K562 (cell line): ENCODE results near the gene EBI3. TPM values are rescaled to one million over a fixed set of nuclear protein-coding genes. Genes with fewer than 3 reads are reported as not detected.

ENCODE experiments used
- ARID4B ChIP-seq: sonication (generic); formaldehyde crosslinking; IDR thresholded peaks from 2 replicates; pipeline ENCODE4 v1.8.0; 2022; ENCODE audit warnings: mild to moderate bottlenecking, missing genetic modification reagents
- ATF7 ChIP-seq: fragments of 450-650 bp; IDR thresholded peaks from 2 replicates; pipeline ENCODE4 v1.7.1; 2014; ENCODE audit warnings: mild to moderate bottlenecking, moderate library complexity
- BHLHE40 ChIP-seq: IDR thresholded peaks from 2 replicates; pipeline ENCODE4 v1.6.1; 2011; ENCODE audit warnings: low read length, improper control_type of control experiment
- FIP1L1 ChIP-seq: fragments of 200-400 bp; formaldehyde crosslinking; IDR thresholded peaks from 2 replicates; pipeline ENCODE4 v1.6.1; 2018; ENCODE audit warnings: mild to moderate bottlenecking, low read depth, low read length; ENCODE audit not compliant: poor library complexity, severe bottlenecking
- FOSL1 ChIP-seq: fragments of 200-800 bp; sonication (Bioruptor generic); conservative IDR thresholded peaks from 2 replicates; pipeline ENCODE4 v1.6.1; 2016; ENCODE audit warnings: missing genetic modification characterization, missing compliant biosample characterization
- GTF2F1 ChIP-seq: IDR thresholded peaks from 2 replicates; pipeline ENCODE4 v1.6.1; 2011; ENCODE audit warnings: low read depth, low read length, improper control_type of control experiment
- KDM4B ChIP-seq, 2 experiments: fragments of 450-650 bp in 1 of 2; sonication (generic) in 1 of 2; IDR thresholded peaks; 2 replicates each; pipeline ENCODE4 v1.6.1; 2016 to 2017; ENCODE audit warnings: borderline replicate concordance in 2 of 2, antibody characterized with exemption in 1 of 2, low read depth in 1 of 2, mild to moderate bottlenecking in 1 of 2
- KLF1 ChIP-seq: fragments of 450-650 bp; IDR thresholded peaks from 2 replicates; pipeline ENCODE4 v1.6.1; 2016; ENCODE audit warnings: missing genetic modification characterization, missing compliant biosample characterization
- L3MBTL2 ChIP-seq: fragments of 450-650 bp; IDR thresholded peaks from 2 replicates; pipeline ENCODE4 v1.6.1; 2016; ENCODE audit warnings: mild to moderate bottlenecking, moderate library complexity
- PRDM10 ChIP-seq: fragments of 450-650 bp; IDR thresholded peaks from 2 replicates; pipeline ENCODE4 v1.6.1; 2018; ENCODE audit not compliant: partially characterized antibody
- SMARCE1 ChIP-seq: fragments of 450-650 bp; IDR thresholded peaks from 2 replicates; pipeline ENCODE4 v1.7.1; 2016; ENCODE audit warnings: mild to moderate bottlenecking
- TARDBP ChIP-seq: fragments of 450-650 bp; IDR thresholded peaks from 2 replicates; pipeline ENCODE4 v1.6.1; 2016
- ZBTB43 ChIP-seq: sonication (generic); formaldehyde crosslinking; IDR thresholded peaks from 2 replicates; pipeline ENCODE4 v1.8.0; 2023; ENCODE audit warnings: mild to moderate bottlenecking, missing genetic modification reagents
- ZNF224 ChIP-seq: sonication (generic); formaldehyde crosslinking; IDR thresholded peaks from 2 replicates; pipeline ENCODE4 v1.8.0; 2022; ENCODE audit warnings: mild to moderate bottlenecking, missing genetic modification reagents
- ZNF512 ChIP-seq: IDR thresholded peaks from 2 replicates; pipeline ENCODE4 v1.6.1; 2016; ENCODE audit warnings: missing genetic modification characterization, missing compliant biosample characterization
- ZNF696 ChIP-seq: fragments of 250-450 bp; sonication (Bioruptor Pico); conservative IDR thresholded peaks from 2 replicates; pipeline ENCODE4 v1.4.0; 2020; ENCODE audit warnings: mild to moderate bottlenecking, moderate library complexity
- ZNF778 ChIP-seq: fragments of 450-650 bp; formaldehyde crosslinking; IDR thresholded peaks from 2 replicates; pipeline ENCODE4 v1.4.0; 2020; ENCODE audit warnings: mild to moderate bottlenecking, moderate library complexity
- polyA plus RNA-seq, 8 experiments: library from polyadenylated mRNA; depleted of rRNA in 4 of 8; stranded (reverse) in 5 of 8; unstranded in 3 of 8; fragments of >200 nt; fragmentation: Nextera tagmentation in 2 of 8; fragmentation: Illumina TruSeq in 1 of 8; extraction: Ambion mirVana in 2 of 8; extraction: Trizol in 1 of 8; gene quantifications; 2 replicates each; pipeline versions ENCODE4 v1.2.1 to v1.2.3, GENCODE V29; 2011 to 2014; ENCODE audit warnings: inconsistent platforms in 1 of 8, missing spikeins in 1 of 8
- total RNA-seq, 7 experiments: library from RNA; depleted of rRNA in 6 of 7; stranded (reverse); fragments of >200 nt in 6 of 7; fragmentation: Illumina TruSeq in 2 of 7; extraction: Trizol in 2 of 7; gene quantifications; 2 replicates each; pipeline versions ENCODE4 v1.2.1 to v1.2.3, GENCODE V29; 2011 to 2021; ENCODE audit warnings: low replicate concordance in 1 of 7

EBI3 gene
- total and polyA plus RNA-seq, 9 of the 15 experiments (the other 6 are each of a cell fraction or from before 2014, with no cell fraction given), result 0.08 to 0.35 (median 0.22) TPM; not detected in 6

- TF ChIP-seq BHLHE40, result 0 out of 2 replicates have a peak, but pooled peaks have one; percentile 8
- peak; percentile 81 for TF ChIP-seq ATF7
- no peak for TF ChIP-seq ZNF778
- 0 out of 2 replicates have a peak, but pooled peaks have one; percentile 14 for TF ChIP-seq FOSL1
- TF ChIP-seq L3MBTL2, result peak; percentile 52
- no peak for TF ChIP-seq ZNF696 (CRISPR knock-in tag)
- TF ChIP-seq KDM4B (IDR thresholded peaks at IDR 0.05; ENCODE audit: borderline replicate concordance in 2 of 2, low read depth in 1 of 2), result peak in 1 of 2 experiments; percentile 81; a peak in 1 of 4 replicates
- peak; percentile 81 for TF ChIP-seq FIP1L1
- TF ChIP-seq ZBTB43 (CRISPR knock-in tag), result no peak
- peak; percentile 98 for TF ChIP-seq KLF1 (tag)
- no peak for TF ChIP-seq ZNF512 (tag)
- peak; percentile 59; the same call in 1 of the 2 replicates for TF ChIP-seq GTF2F1
- TF ChIP-seq TARDBP, result 0 out of 2 replicates have a peak, but pooled peaks have one; percentile 19
- TF ChIP-seq ZNF224 (CRISPR knock-in tag), result no peak
- TF ChIP-seq ARID4B, result peak; percentile 71
- peak; percentile 74 for TF ChIP-seq PRDM10
- no peak for TF ChIP-seq SMARCE1
Measured at GRCh38 chr19:4182084-4182810, 47.1 kb upstream of the EBI3 start, which contains the start of the genes ANKRD24 and SIRT6 (continued).
